Skeletal muscle cell (primary cell): ENCODE results near the gene REPIN1.
A peak's percentile ranks its signal among the peaks of the same experiment; 100 is the strongest.

Experiments used
- DNase-seq: peaks from one replicate; pipeline ENCODE4 v3.0.0-alpha.2; 2010; ENCODE audit warnings: low read depth
- H3K4me3 ChIP-seq: 2 replicates; pipeline ENCODE4 v1.5.1; 2011; ENCODE audit warnings: low read depth, mild to moderate bottlenecking, control low read depth, low read length, moderate library complexity

The REPIN1 gene

GRCh38 chr7:150372271-150373048, 3.8 kb downstream of the REPIN1 start:
- no peak for DNase-seq
- H3K4me3 ChIP-seq: no peak overlapping the region

GRCh38 chr7:150373049-150373801, 4.6 kb downstream of the REPIN1 start:
- H3K4me3 ChIP-seq: no peak overlapping the region
- no peak for DNase-seq

- no peak for DNase-seq
- H3K4me3 ChIP-seq: no peak overlapping the region
These were observed 5.4 kb downstream of the REPIN1 start for GRCh38 chr7:150374026-150374425.

GRCh38 chr7:150374472-150374871, 5.8 kb downstream of the REPIN1 start:
- DNase-seq: no peak
- no peak overlapping the region for H3K4me3 ChIP-seq

- no peak for DNase-seq
- no peak overlapping the region for H3K4me3 ChIP-seq
These were observed 7.3 kb downstream of the REPIN1 start for GRCh38 chr7:150375662-150376521.

- no peak for DNase-seq
- H3K4me3 ChIP-seq: no peak overlapping the region
These were observed 7.9 kb downstream of the REPIN1 start for GRCh38 chr7:150376560-150376959.

GRCh38 chr7:150377196-150377595, 8.6 kb downstream of the REPIN1 start:
- no peak overlapping the region for H3K4me3 ChIP-seq
- DNase-seq: no peak

GRCh38 chr7:150377635-150378034, 9.0 kb downstream of the REPIN1 start:
- no peak overlapping the region for H3K4me3 ChIP-seq
- DNase-seq: no peak

GRCh38 chr7:150378115-150378852, 9.7 kb downstream of the REPIN1 start:
- peak overlapping the region; percentile 72 for H3K4me3 ChIP-seq
- no peak for DNase-seq

GRCh38 chr7:150378853-150379440, 10.3 kb downstream of the REPIN1 start, which contains the start of gene ZNF775:
Gene ZNF775, plus strand, starts transcription at chr7:150379330. Its CDS starts 9,141 bp downstream, at chr7:150388471.
- peak within 1 kb of the TSS; percentile 72 for H3K4me3 ChIP-seq
- DNase-seq: peak; percentile 75

GRCh38 chr7:150379441-150380379, 11.1 kb downstream of the REPIN1 start:
- DNase-seq: no peak
- H3K4me3 ChIP-seq: peak overlapping the region; percentile 72

GRCh38 chr7:150380463-150380862, 11.8 kb downstream of the REPIN1 start:
- H3K4me3 ChIP-seq: peak overlapping the region; percentile 72
- no peak for DNase-seq

- no peak overlapping the region for H3K4me3 ChIP-seq
- no peak for DNase-seq
These were observed 12.5 kb downstream of the REPIN1 start for GRCh38 chr7:150381096-150381495.

GRCh38 chr7:150381785-150382122, 13.1 kb downstream of the REPIN1 start:
- H3K4me3 ChIP-seq: no peak overlapping the region
- DNase-seq: no peak

GRCh38 chr7:150382123-150382843, 13.7 kb downstream of the REPIN1 start:
- H3K4me3 ChIP-seq: no peak overlapping the region
- DNase-seq: no peak

GRCh38 chr7:150382844-150383225, 14.2 kb downstream of the REPIN1 start:
- DNase-seq: no peak
- H3K4me3 ChIP-seq: no peak overlapping the region

- no peak overlapping the region for H3K4me3 ChIP-seq
- peak; percentile 41 for DNase-seq
These were observed 15.2 kb downstream of the REPIN1 start for GRCh38 chr7:150383710-150384397.
